GM12865 (cell line): ENCODE data around the gene TMEM147.

Experiments
- DNase-seq: peaks from one replicate; pipeline ENCODE4 v3.0.0; 2010; ENCODE audit warnings: low read depth
- H3K4me3 ChIP-seq: 2 replicates; pipeline ENCODE4 v1.5.1; 2011; ENCODE audit warnings: mild to moderate bottlenecking, low read depth, low read length, control low read depth
- CTCF ChIP-seq: IDR thresholded peaks from 2 replicates; pipeline ENCODE4 v1.5.1; 2011; ENCODE audit warnings: low read length, control low read depth, low read depth, inconsistent platforms; ENCODE audit not compliant: insufficient read depth; ENCODE audit errors: missing control alignments

TMEM147 gene

GRCh38 chr19:35528218-35529038 lies 17.0 kb upstream of the TMEM147 start, which contains the start of gene SBSN:
TSS of gene SBSN (minus strand) at chr19:35528311. CDS start at chr19:35528281, 30 bp downstream.
- DNase-seq, result no peak
- no peak within 1 kb of the TSS for H3K4me3 ChIP-seq
- TF ChIP-seq CTCF, result no peak

GRCh38 chr19:35529241-35530218 lies 15.9 kb upstream of the TMEM147 start:
- DNase-seq, result no peak
- H3K4me3 ChIP-seq, result no peak overlapping the region
- TF ChIP-seq CTCF, result no peak

- no peak for TF ChIP-seq CTCF
- H3K4me3 ChIP-seq, result no peak overlapping the region
- DNase-seq, result no peak
These were observed 14.1 kb upstream of the TMEM147 start for GRCh38 chr19:35531291-35531690.

- DNase-seq, result no peak
- no peak within 1 kb of the TSS for H3K4me3 ChIP-seq
- TF ChIP-seq CTCF, result no peak
These were observed 12.1 kb upstream of the TMEM147 start, which contains the start of gene GAPDHS for GRCh38 chr19:35533201-35533821. TSS of gene GAPDHS (plus strand) at chr19:35533456. CDS start at chr19:35533528, 72 bp downstream.

- no peak overlapping the region for H3K4me3 ChIP-seq
- DNase-seq, result peak; percentile 59
- no peak for TF ChIP-seq CTCF
These were observed 11.5 kb upstream of the TMEM147 start for GRCh38 chr19:35533822-35534392.

GRCh38 chr19:35534803-35535480 lies 10.5 kb upstream of the TMEM147 start:
- no peak for DNase-seq
- TF ChIP-seq CTCF, result no peak
- H3K4me3 ChIP-seq, result no peak overlapping the region
